ENCODE results near the gene PNRC2.

The PNRC2 gene

DNA sequence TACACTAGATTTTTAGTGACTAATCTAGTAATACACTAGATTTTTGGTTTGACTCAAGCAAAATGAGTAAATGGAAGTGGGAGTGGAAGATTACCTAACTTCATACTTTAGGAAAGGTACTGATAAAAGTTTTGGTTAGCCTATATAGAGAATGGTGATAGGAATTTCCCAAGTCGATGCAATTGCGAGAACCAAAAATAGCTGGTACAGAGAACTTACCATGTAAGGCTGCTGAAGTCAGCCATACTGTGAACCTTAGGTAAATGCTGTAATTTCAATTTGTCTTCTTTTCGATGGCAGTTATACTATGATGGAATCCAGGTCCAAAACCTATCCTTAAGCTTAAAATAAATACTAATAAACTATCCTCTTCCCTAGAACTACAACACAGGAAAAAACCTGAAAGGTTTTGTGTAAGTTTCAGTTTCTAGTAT lies 4.6 kb downstream of the PNRC2 start:
- Histone ChIP-seq H3K79me2 (ENCODE audit: insufficient read depth, low read length) (peaks cover 91% of the 10 kb centered on the region), H3F3A (ENCODE audit: low read depth) (peaks cover 14% of the 10 kb centered on the region), H3K4me1 (ENCODE audit: insufficient read depth, low read length, poor library complexity, severe bottlenecking) (peaks cover 8% of the 10 kb centered on the region)

DNA sequence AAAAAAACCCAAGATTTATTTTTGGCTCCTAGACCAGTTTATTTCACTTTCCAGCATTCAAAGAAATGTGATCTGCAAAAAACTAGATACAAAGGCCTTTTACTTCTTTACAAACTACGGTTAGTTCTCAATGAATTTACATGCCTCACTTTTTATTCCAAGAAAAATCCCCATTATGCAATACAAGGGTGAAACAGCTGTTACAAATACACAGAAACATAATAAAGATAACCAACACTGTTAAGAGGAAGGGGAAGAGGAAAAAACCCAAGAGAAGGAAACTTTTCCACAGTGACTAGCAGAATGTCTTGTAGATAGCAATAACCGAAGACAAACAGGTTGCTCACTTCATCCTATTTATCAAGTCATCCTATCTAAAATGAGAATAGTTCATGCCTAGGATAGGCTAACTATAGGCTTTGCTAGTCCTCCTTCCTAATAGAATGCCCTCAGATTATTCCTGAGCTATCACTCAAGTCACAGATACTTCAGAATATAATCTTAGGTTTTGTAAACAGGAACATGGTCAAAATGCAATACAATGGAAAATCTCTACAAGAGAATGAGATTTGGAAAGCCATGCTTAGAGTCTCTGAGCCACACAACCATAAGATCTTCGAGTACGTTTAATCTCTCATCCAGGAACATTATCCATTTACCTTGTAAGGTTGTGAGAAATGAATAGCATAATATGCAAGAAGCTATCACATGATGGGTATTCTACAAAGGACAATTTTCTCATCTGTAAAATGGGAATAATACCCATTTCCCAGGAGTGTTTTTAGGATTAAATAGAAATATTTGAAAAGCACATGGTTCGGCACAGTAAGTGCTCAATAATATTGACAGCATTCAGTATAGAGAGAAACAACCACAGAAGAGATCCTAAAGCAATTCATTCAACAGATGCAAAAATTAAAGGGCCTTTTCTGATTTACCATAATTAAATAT lies 5.4 kb downstream of the PNRC2 start:
- Histone ChIP-seq H3K79me2 (ENCODE audit: insufficient read depth, low read length) (peaks cover 95% of the 10 kb centered on the region), H3F3A (ENCODE audit: low read depth) (peaks cover 14% of the 10 kb centered on the region), H2AFZ (ENCODE audit: low read length) (no peak overlapping the region), H3K4me1 (ENCODE audit: insufficient read depth, low read length, poor library complexity, severe bottlenecking) (peaks cover 12% of the 10 kb centered on the region), H3K4me3 (ENCODE audit: low read length, poor library complexity, severe bottlenecking) (no peak overlapping the region), H3K4me2 (ENCODE audit: low read depth, low read length, poor library complexity, severe bottlenecking) (peak overlapping the region; percentile 5), H3K9ac (ENCODE audit: low read depth, low read length, poor library complexity, severe bottlenecking) (no peak overlapping the region), H3K27me3 (ENCODE audit: insufficient read depth, low read length, poor library complexity, severe bottlenecking) (no peaks in the 10 kb centered on the region), H3K9me2 (replicated peaks; ENCODE audit: low read depth, low read length) (no peaks in the 10 kb centered on the region), H4K20me1 (ENCODE audit: insufficient read depth, low read length, poor library complexity, severe bottlenecking) (peaks cover 79% of the 10 kb centered on the region), H3K36me3 (ENCODE audit: insufficient read depth, low read length) (peaks cover 77% of the 10 kb centered on the region), H3K9me3 (ENCODE audit: insufficient read depth, low read depth, low read length) (no peaks in the 10 kb centered on the region)
- no peak for TF ChIP-seq EZH2phosphoT487 (IDR thresholded peaks at IDR 0.05; ENCODE audit: borderline replicate concordance)
- no peak for TF ChIP-seq CTCF (conservative IDR thresholded peaks at IDR 0.05; ENCODE audit: low read length)

More for the DNA sequence above, 4.6 kb downstream of the PNRC2 start:
- Histone ChIP-seq H3K36me3 (ENCODE audit: insufficient read depth, low read length) (peaks cover 69% of the 10 kb centered on the region), H3K9me3 (ENCODE audit: insufficient read depth, low read depth, low read length) (no peaks in the 10 kb centered on the region), H4K20me1 (ENCODE audit: insufficient read depth, low read length, poor library complexity, severe bottlenecking) (peaks cover 73% of the 10 kb centered on the region), H2AFZ (ENCODE audit: low read length) (no peak overlapping the region), H3K4me2 (ENCODE audit: low read depth, low read length, poor library complexity, severe bottlenecking) (no peak overlapping the region), H3K4me3 (ENCODE audit: low read length, poor library complexity, severe bottlenecking) (no peak overlapping the region), H3K9ac (ENCODE audit: low read depth, low read length, poor library complexity, severe bottlenecking) (no peak overlapping the region), H3K27me3 (ENCODE audit: insufficient read depth, low read length, poor library complexity, severe bottlenecking) (no peaks in the 10 kb centered on the region), H3K9me2 (replicated peaks; ENCODE audit: low read depth, low read length) (no peaks in the 10 kb centered on the region)
- no peak for TF ChIP-seq EZH2phosphoT487 (IDR thresholded peaks at IDR 0.05; ENCODE audit: borderline replicate concordance)
- no peak for TF ChIP-seq CTCF (conservative IDR thresholded peaks at IDR 0.05; ENCODE audit: low read length)

- no peak for TF ChIP-seq EZH2phosphoT487 (IDR thresholded peaks at IDR 0.05; ENCODE audit: borderline replicate concordance)
- no peak for TF ChIP-seq CTCF (conservative IDR thresholded peaks at IDR 0.05; ENCODE audit: low read length)
- Histone ChIP-seq H3K4me3 (ENCODE audit: low read length, poor library complexity, severe bottlenecking) (no peak overlapping the region), H3K9me3 (ENCODE audit: insufficient read depth, low read depth, low read length) (no peaks in the 10 kb centered on the region), H3K4me2 (ENCODE audit: low read depth, low read length, poor library complexity, severe bottlenecking) (no peak overlapping the region), H3K9me2 (replicated peaks; ENCODE audit: low read depth, low read length) (no peaks in the 10 kb centered on the region), H3K27me3 (ENCODE audit: insufficient read depth, low read length, poor library complexity, severe bottlenecking) (no peaks in the 10 kb centered on the region), H4K20me1 (ENCODE audit: insufficient read depth, low read length, poor library complexity, severe bottlenecking) (peaks cover 83% of the 10 kb centered on the region), H3F3A (ENCODE audit: low read depth) (peaks cover 14% of the 10 kb centered on the region), H3K79me2 (ENCODE audit: insufficient read depth, low read length) (peaks cover 95% of the 10 kb centered on the region), H3K9ac (ENCODE audit: low read depth, low read length, poor library complexity, severe bottlenecking) (no peak overlapping the region), H3K36me3 (ENCODE audit: insufficient read depth, low read length) (peaks cover 82% of the 10 kb centered on the region), H3K4me1 (ENCODE audit: insufficient read depth, low read length, poor library complexity, severe bottlenecking) (peaks cover 7% of the 10 kb centered on the region), H2AFZ (ENCODE audit: low read length) (no peak overlapping the region)
These were observed 7.4 kb downstream of the PNRC2 start for GRCh38 chr1:23966973-23967493.

All from Loucy (cell line).